SK-N-SH (cell line): ENCODE results near the gene HAPLN2. TPM values are rescaled to one million over a fixed set of nuclear protein-coding genes. Genes with fewer than 3 reads are reported as not detected.

Source experiments
- CTCF ChIA-PET: fragments of 300-600, 350-600 bp; formaldehyde crosslinking; extraction: SDS; loops from one replicate; lab custom pipeline; 2021; lab: Yijun Ruan, JAX
- POLR2A ChIA-PET: fragments of 350-600 bp; sonication (Branson Sonifier 250); formaldehyde crosslinking; extraction: SDS; loops from one replicate; lab custom pipeline; 2020; ENCODE audit warnings: antibody characterized with exemption, inconsistent platforms; lab: Yijun Ruan, JAX
- DNase-seq: peaks from one replicate; pipeline ENCODE4 v3.0.0; 2012
- H2AFZ ChIP-seq: fragments of 200-600 bp; sonication (generic); 2 replicates; pipeline ENCODE4 v1.8.1; 2016; ENCODE audit warnings: antibody characterized with exemption, mild to moderate bottlenecking, low read depth
- H3F3A ChIP-seq: fragments of 200-600 bp; sonication (generic); replicated peaks from 2 replicates; pipeline ENCODE3; 2016; ENCODE audit warnings: antibody characterized with exemption, mild to moderate bottlenecking; ENCODE audit not compliant: insufficient read depth
- H3K27ac ChIP-seq, 2 experiments: fragments of 200-500 bp in 1 of 2; fragments of 200-600 bp in 1 of 2; sonication (Bioruptor generic) in 1 of 2; sonication (generic), shearing (Covaris generic) in 1 of 2; 2 replicates each; pipeline versions ENCODE4 v1.5.1 to v1.6.1; 2014 to 2016; ENCODE audit warnings: low read depth in 2 of 2, inconsistent platforms in 1 of 2, low read length in 1 of 2, mild to moderate bottlenecking in 1 of 2, mixed read lengths in 1 of 2
- H3K27me3 ChIP-seq: fragments of 200-600 bp; sonication (generic), shearing (Covaris generic); 2 replicates; pipeline ENCODE4 v1.6.1; 2016; ENCODE audit warnings: mixed run types; ENCODE audit not compliant: insufficient read depth
- H3K36me3 ChIP-seq, 2 experiments: fragments of 200-500 bp in 1 of 2; fragments of 200-600 bp in 1 of 2; sonication (Bioruptor generic) in 1 of 2; sonication (generic) in 1 of 2; replicated peaks in 1 of 2; 2 replicates each; pipeline versions ENCODE3 to v1.5.1; 2014 to 2016; ENCODE audit warnings: low read length in 1 of 2, mild to moderate bottlenecking in 1 of 2; ENCODE audit not compliant: insufficient read depth in 2 of 2, control insufficient read depth in 1 of 2
- H3K4me1 ChIP-seq, 2 experiments: fragments of 200-500 bp in 1 of 2; fragments of 200-600 bp in 1 of 2; sonication (Bioruptor generic) in 1 of 2; sonication (generic), shearing (Covaris generic) in 1 of 2; 2 replicates each; pipeline versions ENCODE4 v1.5.1 to v1.6.1; 2014 to 2016; ENCODE audit warnings: low read depth in 1 of 2, low read length in 1 of 2, mixed run types in 1 of 2; ENCODE audit not compliant: insufficient read depth in 2 of 2, control insufficient read depth in 1 of 2
- H3K4me2 ChIP-seq: fragments of 200-600 bp; sonication (generic), shearing (Covaris generic); 2 replicates; pipeline ENCODE4 v1.6.1; 2017; ENCODE audit warnings: mixed run types
- H3K4me3 ChIP-seq, 2 experiments: fragments of 200-500 bp in 1 of 2; fragments of 200-600 bp in 1 of 2; sonication (Bioruptor generic) in 1 of 2; sonication (generic), shearing (Covaris generic) in 1 of 2; 2 replicates each; pipeline versions ENCODE4 v1.5.1 to v1.8.1; 2014 to 2016; ENCODE audit warnings: low read depth in 2 of 2, inconsistent platforms in 1 of 2, low read length in 1 of 2, mild to moderate bottlenecking in 1 of 2, mixed read lengths in 1 of 2, moderate library complexity in 1 of 2
- H3K79me2 ChIP-seq: fragments of 200-600 bp; sonication (generic); 2 replicates; pipeline ENCODE4 v1.8.1; 2017; ENCODE audit warnings: mild to moderate bottlenecking; ENCODE audit not compliant: insufficient read depth
- H3K9ac ChIP-seq: fragments of 200-600 bp; sonication (generic); 2 replicates; pipeline ENCODE4 v1.6.1; 2017; ENCODE audit warnings: mixed run types
- H3K9me2 ChIP-seq: fragments of 200-600 bp; sonication (generic); 2 replicates; pipeline ENCODE4 v1.6.1; 2017; ENCODE audit warnings: mixed run types
- H3K9me3 ChIP-seq: fragments of 200-600 bp; sonication (generic); 2 replicates; pipeline ENCODE4 v1.6.1; 2017; ENCODE audit warnings: mixed run types, mild to moderate bottlenecking, moderate library complexity
- H4K20me1 ChIP-seq: fragments of 200-600 bp; sonication (generic); 2 replicates; pipeline ENCODE4 v1.6.1; 2017; ENCODE audit warnings: mild to moderate bottlenecking, mixed run types; ENCODE audit not compliant: insufficient read depth
- CHD2 ChIP-seq: fragments of 150-350 bp; IDR thresholded peaks from 2 replicates; pipeline ENCODE4 v1.6.1; 2018; ENCODE audit warnings: low read length; ENCODE audit not compliant: partially characterized antibody
- ELF1 ChIP-seq: IDR thresholded peaks from 2 replicates; pipeline ENCODE4 v1.4.0; 2012
- EP300 ChIP-seq, 2 experiments: IDR thresholded peaks; 2 replicates each; pipeline versions ENCODE4 v1.4.0 to v1.6.1; 2012; ENCODE audit warnings: borderline replicate concordance in 1 of 2, low read depth in 1 of 2, low read length in 1 of 2
- EZH2phosphoT487 ChIP-seq: fragments of 200-600 bp; sonication (generic); IDR thresholded peaks from 2 replicates; pipeline ENCODE4 v1.6.1; 2017; ENCODE audit warnings: low read depth, mixed run types, mild to moderate bottlenecking, antibody characterized with exemption, moderate library complexity, borderline replicate concordance
- FOSL2 ChIP-seq: IDR thresholded peaks from 2 replicates; pipeline ENCODE4 v1.4.0; 2012; ENCODE audit warnings: low read depth, mild to moderate bottlenecking, moderate library complexity, borderline replicate concordance
- FOXJ3 ChIP-seq: sonication (generic); formaldehyde crosslinking; IDR thresholded peaks from 2 replicates; pipeline ENCODE4 v1.5.1; 2020; ENCODE audit warnings: mild to moderate bottlenecking, missing genetic modification reagents
- FOXM1 ChIP-seq: IDR thresholded peaks from 2 replicates; pipeline ENCODE4 v1.4.0; 2012; ENCODE audit warnings: low read depth, mild to moderate bottlenecking
- GATA2 ChIP-seq: sonication (generic); formaldehyde crosslinking; IDR thresholded peaks from 2 replicates; pipeline ENCODE4 v1.5.0; 2020; ENCODE audit warnings: mild to moderate bottlenecking, missing genetic modification reagents
- JUND ChIP-seq: IDR thresholded peaks from 2 replicates; pipeline ENCODE4 v1.4.0; 2012
- MEF2A ChIP-seq: IDR thresholded peaks from 2 replicates; pipeline ENCODE4 v1.4.0; 2012; ENCODE audit warnings: low read depth, borderline replicate concordance
- NFIC ChIP-seq: IDR thresholded peaks from 2 replicates; pipeline ENCODE4 v1.4.0; 2012; ENCODE audit warnings: borderline replicate concordance
- NRF1 ChIP-seq: IDR thresholded peaks from 2 replicates; pipeline ENCODE4 v1.6.1; 2012; ENCODE audit warnings: low read depth, mild to moderate bottlenecking, low read length
- SIN3A ChIP-seq: IDR thresholded peaks from 2 replicates; pipeline ENCODE4 v1.6.1; 2012; ENCODE audit warnings: low read depth, mild to moderate bottlenecking, low read length, moderate library complexity, borderline replicate concordance
- TAF1 ChIP-seq: IDR thresholded peaks from 2 replicates; pipeline ENCODE4 v1.6.1; 2012; ENCODE audit warnings: low read depth, mild to moderate bottlenecking, low read length, moderate library complexity, borderline replicate concordance
- TCF12 ChIP-seq: IDR thresholded peaks from 2 replicates; pipeline ENCODE4 v1.4.0; 2012
- WGBS: methylation state at CpG from one replicate; pipeline ENCODE4 v1.1.6; 2017; ENCODE audit warnings: low lambda C conversion rate; 5-methylcytosine and 5-hydroxymethylcytosine counted together
- polyA plus RNA-seq, 3 experiments: library from polyadenylated mRNA; depleted of rRNA; stranded (reverse); fragments of >200 nt; gene quantifications; 2 replicates each; pipeline ENCODE4 v1.2.3, GENCODE V29; 2012
- TF ChIP-seq, protein P1 (sequence below): IDR thresholded peaks from 2 replicates; pipeline ENCODE4 v1.4.0; 2012; ENCODE audit warnings: low read depth
- TF ChIP-seq, protein P2 (sequence below): IDR thresholded peaks from 2 replicates; pipeline ENCODE4 v1.4.0; 2012; ENCODE audit warnings: low read depth, borderline replicate concordance
- TF ChIP-seq, protein P3 (sequence below): fragments of 200-600 bp; sonication (generic); IDR thresholded peaks from 2 replicates; pipeline ENCODE4 v1.6.1; 2017; ENCODE audit warnings: antibody characterized with exemption, mild to moderate bottlenecking, moderate library complexity
- TF ChIP-seq, protein P4 (sequence below): IDR thresholded peaks from 2 replicates; pipeline ENCODE4 v1.4.0; 2012; ENCODE audit warnings: low read depth, borderline replicate concordance

HAPLN2 gene
- polyA plus RNA-seq, 1 of the 3 experiments (the other 2 are of a cell fraction), result 0.20 TPM

DNA sequence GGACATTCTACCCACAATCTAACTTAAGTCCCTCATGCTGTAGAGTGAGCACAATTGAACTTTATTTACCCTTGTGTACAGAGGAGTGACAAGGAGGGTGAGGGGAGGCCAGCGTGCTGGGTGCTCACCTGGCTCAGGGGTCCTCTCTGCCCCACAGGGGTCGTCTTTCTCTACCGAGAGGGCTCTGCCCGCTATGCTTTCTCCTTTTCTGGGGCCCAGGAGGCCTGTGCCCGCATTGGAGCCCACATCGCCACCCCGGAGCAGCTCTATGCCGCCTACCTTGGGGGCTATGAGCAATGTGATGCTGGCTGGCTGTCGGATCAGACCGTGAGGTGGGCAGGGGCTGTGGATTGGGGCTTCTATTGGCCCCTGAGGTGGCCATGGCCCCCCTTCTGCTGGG lies 28.1 kb downstream of the HAPLN2 start:
- Histone ChIP-seq H3K9me3 (no peaks in the 10 kb centered on the region), H3K9ac (no peak overlapping the region), H3K27ac (no peak overlapping the region), H3K4me2 (no peak overlapping the region), H3K4me1 (peaks cover 0 to 1% of the 10 kb centered on the region in 2 experiments; a peak in 1 of 4 replicates), H2AFZ (no peak overlapping the region), H3K4me3 (no peak overlapping the region), H3F3A (peaks cover 5% of the 10 kb centered on the region), H3K79me2 (no peaks in the 10 kb centered on the region), H3K9me2 (no peaks in the 10 kb centered on the region), H3K27me3 (peaks cover 6% of the 10 kb centered on the region), H4K20me1 (peaks cover 4% of the 10 kb centered on the region; the same call in 1 of the 2 replicates), H3K36me3 (no peaks in the 10 kb centered on the region)
- ChIA-PET POLR2A (no interaction called here), CTCF (interaction anchor here (0.8 to 17.8 kb wide), 5 partner anchors 11 to 262 kb away, joined by 3 to 252 read pairs (median 12); partner anchors contain the start of gene NES)
- WGBS, result 67% methylated on average over 3 of the region's 10 CpGs
- DNase-seq, result no peak
- TF ChIP-seq, protein P1, sequence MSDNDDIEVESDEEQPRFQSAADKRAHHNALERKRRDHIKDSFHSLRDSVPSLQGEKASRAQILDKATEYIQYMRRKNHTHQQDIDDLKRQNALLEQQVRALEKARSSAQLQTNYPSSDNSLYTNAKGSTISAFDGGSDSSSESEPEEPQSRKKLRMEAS, result no peak
- TF ChIP-seq FOXJ3 (CRISPR knock-in tag), result no peak
- TF ChIP-seq, protein P2, sequence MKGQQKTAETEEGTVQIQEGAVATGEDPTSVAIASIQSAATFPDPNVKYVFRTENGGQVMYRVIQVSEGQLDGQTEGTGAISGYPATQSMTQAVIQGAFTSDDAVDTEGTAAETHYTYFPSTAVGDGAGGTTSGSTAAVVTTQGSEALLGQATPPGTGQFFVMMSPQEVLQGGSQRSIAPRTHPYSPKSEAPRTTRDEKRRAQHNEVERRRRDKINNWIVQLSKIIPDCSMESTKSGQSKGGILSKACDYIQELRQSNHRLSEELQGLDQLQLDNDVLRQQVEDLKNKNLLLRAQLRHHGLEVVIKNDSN, result no peak

DNA sequence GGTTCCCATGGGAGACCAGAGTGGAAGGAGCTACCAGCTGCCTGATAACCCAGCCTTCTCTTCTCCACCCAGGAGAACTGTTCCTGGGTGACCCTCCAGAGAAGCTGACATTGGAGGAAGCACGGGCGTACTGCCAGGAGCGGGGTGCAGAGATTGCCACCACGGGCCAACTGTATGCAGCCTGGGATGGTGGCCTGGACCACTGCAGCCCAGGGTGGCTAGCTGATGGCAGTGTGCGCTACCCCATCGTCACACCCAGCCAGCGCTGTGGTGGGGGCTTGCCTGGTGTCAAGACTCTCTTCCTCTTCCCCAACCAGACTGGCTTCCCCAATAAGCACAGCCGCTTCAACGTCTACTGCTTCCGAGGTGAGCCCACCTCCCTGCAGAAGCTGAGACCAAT lies 29.3 kb downstream of the HAPLN2 start:
- TF ChIP-seq TCF12, result no peak
- TF ChIP-seq, protein P3, sequence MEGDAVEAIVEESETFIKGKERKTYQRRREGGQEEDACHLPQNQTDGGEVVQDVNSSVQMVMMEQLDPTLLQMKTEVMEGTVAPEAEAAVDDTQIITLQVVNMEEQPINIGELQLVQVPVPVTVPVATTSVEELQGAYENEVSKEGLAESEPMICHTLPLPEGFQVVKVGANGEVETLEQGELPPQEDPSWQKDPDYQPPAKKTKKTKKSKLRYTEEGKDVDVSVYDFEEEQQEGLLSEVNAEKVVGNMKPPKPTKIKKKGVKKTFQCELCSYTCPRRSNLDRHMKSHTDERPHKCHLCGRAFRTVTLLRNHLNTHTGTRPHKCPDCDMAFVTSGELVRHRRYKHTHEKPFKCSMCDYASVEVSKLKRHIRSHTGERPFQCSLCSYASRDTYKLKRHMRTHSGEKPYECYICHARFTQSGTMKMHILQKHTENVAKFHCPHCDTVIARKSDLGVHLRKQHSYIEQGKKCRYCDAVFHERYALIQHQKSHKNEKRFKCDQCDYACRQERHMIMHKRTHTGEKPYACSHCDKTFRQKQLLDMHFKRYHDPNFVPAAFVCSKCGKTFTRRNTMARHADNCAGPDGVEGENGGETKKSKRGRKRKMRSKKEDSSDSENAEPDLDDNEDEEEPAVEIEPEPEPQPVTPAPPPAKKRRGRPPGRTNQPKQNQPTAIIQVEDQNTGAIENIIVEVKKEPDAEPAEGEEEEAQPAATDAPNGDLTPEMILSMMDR, result no peak
- no peak for TF ChIP-seq SIN3A
- TF ChIP-seq JUND, result no peak
- no peak for TF ChIP-seq FOXM1
- TF ChIP-seq NFIC, result no peak
- TF ChIP-seq, protein P2, result no peak
- TF ChIP-seq EZH2phosphoT487, result no peak
- no peak for TF ChIP-seq GATA2 (CRISPR knock-in tag)
- TF ChIP-seq CHD2, result no peak
- TF ChIP-seq ELF1, result no peak
- no peak for TF ChIP-seq FOSL2
- no peak for TF ChIP-seq NRF1
- TF ChIP-seq, protein P4, sequence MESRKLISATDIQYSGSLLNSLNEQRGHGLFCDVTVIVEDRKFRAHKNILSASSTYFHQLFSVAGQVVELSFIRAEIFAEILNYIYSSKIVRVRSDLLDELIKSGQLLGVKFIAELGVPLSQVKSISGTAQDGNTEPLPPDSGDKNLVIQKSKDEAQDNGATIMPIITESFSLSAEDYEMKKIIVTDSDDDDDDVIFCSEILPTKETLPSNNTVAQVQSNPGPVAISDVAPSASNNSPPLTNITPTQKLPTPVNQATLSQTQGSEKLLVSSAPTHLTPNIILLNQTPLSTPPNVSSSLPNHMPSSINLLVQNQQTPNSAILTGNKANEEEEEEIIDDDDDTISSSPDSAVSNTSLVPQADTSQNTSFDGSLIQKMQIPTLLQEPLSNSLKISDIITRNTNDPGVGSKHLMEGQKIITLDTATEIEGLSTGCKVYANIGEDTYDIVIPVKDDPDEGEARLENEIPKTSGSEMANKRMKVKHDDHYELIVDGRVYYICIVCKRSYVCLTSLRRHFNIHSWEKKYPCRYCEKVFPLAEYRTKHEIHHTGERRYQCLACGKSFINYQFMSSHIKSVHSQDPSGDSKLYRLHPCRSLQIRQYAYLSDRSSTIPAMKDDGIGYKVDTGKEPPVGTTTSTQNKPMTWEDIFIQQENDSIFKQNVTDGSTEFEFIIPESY, result no peak
- no peak for TF ChIP-seq FOXJ3 (CRISPR knock-in tag)
- TF ChIP-seq TAF1, result no peak
- no peak for TF ChIP-seq MEF2A
- TF ChIP-seq EP300 (IDR thresholded peaks at IDR 0.05; ENCODE audit: borderline replicate concordance in 1 of 2, low read depth in 1 of 2, low read length in 1 of 2), result no peak
- TF ChIP-seq, all 33 proteins: peak for 0
- peaks cover 5% of the 10 kb centered on the region; the same call in 1 of the 2 replicates for H4K20me1 ChIP-seq
- no peaks in the 10 kb centered on the region for H3K9me2 ChIP-seq
- WGBS, result 84% methylated on average over 6 of the region's 10 CpGs
- no peak overlapping the region for H3K4me3 ChIP-seq
- no peaks in the 10 kb centered on the region for H3K27me3 ChIP-seq
- no peak overlapping the region for H3K9ac ChIP-seq
- no peaks in the 10 kb centered on the region for H3K79me2 ChIP-seq
- H2AFZ ChIP-seq, result no peak overlapping the region
- ChIA-PET POLR2A (interaction anchor here (0.6 to 1.3 kb wide), 2 partner anchors 24 to 199 kb away, joined by 3 read pairs; no protein-coding TSS in a partner anchor), CTCF (interaction anchor here (0.7 to 17.8 kb wide), 10 partner anchors 10 to 149 kb away, joined by 3 to 252 read pairs (median 10); partner anchors contain the start of genes HAPLN2 and NES)
- H3K27ac ChIP-seq, result no peak overlapping the region
- H3K36me3 ChIP-seq, result no peaks in the 10 kb centered on the region
- H3K4me2 ChIP-seq, result no peak overlapping the region
- DNase-seq, result no peak
- no peaks in the 10 kb centered on the region for H3K9me3 ChIP-seq
- H3K4me1 ChIP-seq, result no peaks in the 10 kb centered on the region; a peak in 1 of 4 replicates
- H3F3A ChIP-seq, result peaks cover 1% of the 10 kb centered on the region
